ENCODE data around the gene RNU6-8. TPM values are rescaled to one million over a fixed set of nuclear protein-coding genes. Genes with fewer than 3 reads are reported as not detected.
A peak's percentile ranks its signal among the peaks of the same experiment; 100 is the strongest.

The RNU6-8 gene
- total RNA-seq, 1 donor from 2014 or later: not detected

- no peak for DNase-seq (ENCODE audit: extremely low spot score, unreplicated experiment)
- H3K36me3 Mint-ChIP-seq (ENCODE audit: unreplicated experiment): no peaks in the 10 kb centered on the region
- H3K27me3 Mint-ChIP-seq (ENCODE audit: unreplicated experiment): no peaks in the 10 kb centered on the region
- TF ChIP-seq, protein P1, sequence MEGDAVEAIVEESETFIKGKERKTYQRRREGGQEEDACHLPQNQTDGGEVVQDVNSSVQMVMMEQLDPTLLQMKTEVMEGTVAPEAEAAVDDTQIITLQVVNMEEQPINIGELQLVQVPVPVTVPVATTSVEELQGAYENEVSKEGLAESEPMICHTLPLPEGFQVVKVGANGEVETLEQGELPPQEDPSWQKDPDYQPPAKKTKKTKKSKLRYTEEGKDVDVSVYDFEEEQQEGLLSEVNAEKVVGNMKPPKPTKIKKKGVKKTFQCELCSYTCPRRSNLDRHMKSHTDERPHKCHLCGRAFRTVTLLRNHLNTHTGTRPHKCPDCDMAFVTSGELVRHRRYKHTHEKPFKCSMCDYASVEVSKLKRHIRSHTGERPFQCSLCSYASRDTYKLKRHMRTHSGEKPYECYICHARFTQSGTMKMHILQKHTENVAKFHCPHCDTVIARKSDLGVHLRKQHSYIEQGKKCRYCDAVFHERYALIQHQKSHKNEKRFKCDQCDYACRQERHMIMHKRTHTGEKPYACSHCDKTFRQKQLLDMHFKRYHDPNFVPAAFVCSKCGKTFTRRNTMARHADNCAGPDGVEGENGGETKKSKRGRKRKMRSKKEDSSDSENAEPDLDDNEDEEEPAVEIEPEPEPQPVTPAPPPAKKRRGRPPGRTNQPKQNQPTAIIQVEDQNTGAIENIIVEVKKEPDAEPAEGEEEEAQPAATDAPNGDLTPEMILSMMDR (IDR thresholded peaks at IDR 0.05): no peak
- no peak overlapping the region for H3K4me3 Mint-ChIP-seq (ENCODE audit: unreplicated experiment)
- no peaks in the 10 kb centered on the region for H3K9me3 Mint-ChIP-seq (ENCODE audit: unreplicated experiment)
- no peaks in the 10 kb centered on the region for H3K4me1 Mint-ChIP-seq (ENCODE audit: unreplicated experiment)
- no peak overlapping the region for H3K27ac Mint-ChIP-seq (ENCODE audit: unreplicated experiment)
These were observed 46.3 kb upstream of the RNU6-8 start for GRCh38 chr14:32249371-32249770.

DNA sequence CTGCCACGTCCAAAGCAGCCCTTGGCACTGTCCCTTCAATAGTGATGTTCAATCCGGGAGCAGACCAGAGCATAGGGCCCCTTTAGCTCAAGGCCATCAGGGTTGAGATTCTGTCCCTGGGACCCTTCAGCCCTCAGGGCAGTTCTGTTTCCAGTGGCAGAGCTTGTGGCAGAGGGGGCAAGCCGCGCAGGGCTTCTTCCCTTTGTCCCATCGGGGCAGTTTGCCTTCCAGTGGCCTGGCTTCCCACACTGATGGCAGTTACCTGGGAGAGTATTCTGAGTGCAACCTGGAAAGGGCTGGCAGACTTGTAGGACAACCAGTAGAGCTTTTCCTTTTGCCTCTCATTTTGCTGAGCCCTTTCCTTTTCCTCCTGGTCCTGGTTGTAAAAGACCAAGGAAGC lies 43.7 kb upstream of the RNU6-8 start:
- no peaks in the 10 kb centered on the region for H3K9me3 Mint-ChIP-seq (ENCODE audit: unreplicated experiment)
- no peaks in the 10 kb centered on the region for H3K4me1 Mint-ChIP-seq (ENCODE audit: unreplicated experiment)
- no peaks in the 10 kb centered on the region for H3K36me3 Mint-ChIP-seq (ENCODE audit: unreplicated experiment)
- TF ChIP-seq, protein P1 (IDR thresholded peaks at IDR 0.05): no peak
- H3K27me3 Mint-ChIP-seq (ENCODE audit: unreplicated experiment): no peaks in the 10 kb centered on the region
- H3K27ac Mint-ChIP-seq (ENCODE audit: unreplicated experiment): no peak overlapping the region
- H3K4me3 Mint-ChIP-seq (ENCODE audit: unreplicated experiment): no peak overlapping the region
- no peak for DNase-seq (ENCODE audit: extremely low spot score, unreplicated experiment)

- H3K27me3 Mint-ChIP-seq (ENCODE audit: unreplicated experiment): no peaks in the 10 kb centered on the region
- TF ChIP-seq, protein P1 (IDR thresholded peaks at IDR 0.05): peak; percentile 33
- no peaks in the 10 kb centered on the region for H3K36me3 Mint-ChIP-seq (ENCODE audit: unreplicated experiment)
- no peak for DNase-seq (ENCODE audit: extremely low spot score, unreplicated experiment)
- H3K9me3 Mint-ChIP-seq (ENCODE audit: unreplicated experiment): peaks cover 1% of the 10 kb centered on the region
- H3K4me3 Mint-ChIP-seq (ENCODE audit: unreplicated experiment): no peak overlapping the region
- H3K27ac Mint-ChIP-seq (ENCODE audit: unreplicated experiment): no peak overlapping the region
- no peaks in the 10 kb centered on the region for H3K4me1 Mint-ChIP-seq (ENCODE audit: unreplicated experiment)
These were observed 41.3 kb upstream of the RNU6-8 start for GRCh38 chr14:32244404-32244803.

DNA sequence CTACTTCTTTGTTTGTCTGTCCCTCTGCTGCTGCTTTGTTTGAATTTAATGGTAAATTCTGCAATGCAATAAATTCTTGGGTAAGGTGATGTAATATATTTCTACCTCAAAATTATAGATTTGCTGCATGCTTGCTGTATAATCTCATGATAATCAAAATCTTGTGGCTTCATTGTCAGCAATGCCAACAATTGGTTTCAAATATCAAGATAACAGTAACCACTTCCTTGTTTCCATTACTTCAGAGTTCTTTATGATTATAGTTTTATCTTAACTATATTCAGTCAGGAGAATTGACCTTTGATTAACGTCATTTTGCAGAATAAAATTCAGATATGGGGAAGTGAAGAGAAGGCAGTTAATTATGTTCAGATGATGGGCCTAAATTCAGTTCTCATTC lies 30.2 kb upstream of the RNU6-8 start:
- Mint-ChIP-seq H3K9me3 (ENCODE audit: unreplicated experiment) (no peaks in the 10 kb centered on the region), H3K4me3 (ENCODE audit: unreplicated experiment) (no peak overlapping the region), H3K27ac (ENCODE audit: unreplicated experiment) (no peak overlapping the region), H3K4me1 (ENCODE audit: unreplicated experiment) (peaks cover 9% of the 10 kb centered on the region), H3K27me3 (ENCODE audit: unreplicated experiment) (peaks cover 3% of the 10 kb centered on the region), H3K36me3 (ENCODE audit: unreplicated experiment) (no peaks in the 10 kb centered on the region)
- DNase-seq (ENCODE audit: extremely low spot score, unreplicated experiment): no peak
- TF ChIP-seq, protein P1 (IDR thresholded peaks at IDR 0.05): no peak

- Mint-ChIP-seq H3K9me3 (ENCODE audit: unreplicated experiment) (no peaks in the 10 kb centered on the region), H3K27ac (ENCODE audit: unreplicated experiment) (no peak overlapping the region), H3K4me3 (ENCODE audit: unreplicated experiment) (no peak overlapping the region), H3K36me3 (ENCODE audit: unreplicated experiment) (no peaks in the 10 kb centered on the region), H3K27me3 (ENCODE audit: unreplicated experiment) (peaks cover 2% of the 10 kb centered on the region), H3K4me1 (ENCODE audit: unreplicated experiment) (peaks cover 9% of the 10 kb centered on the region)
- DNase-seq (ENCODE audit: extremely low spot score, unreplicated experiment): no peak
- TF ChIP-seq, protein P1 (IDR thresholded peaks at IDR 0.05): no peak
These were observed 29.4 kb upstream of the RNU6-8 start for GRCh38 chr14:32232481-32232880.
